CD4-positive, alpha-beta T cell treated with Interleukin-21 for 1 hour (primary cell): ENCODE data around the gene AEBP1.

ENCODE experiments used
- DNase-seq: peaks from one replicate; pipeline ENCODE4 v3.0.0-alpha.2; 2020

Gene AEBP1

GRCh38 chr7:44144968-44145478 is 40.9 kb downstream of the AEBP1 start:
- DNase-seq, result no peak

DNA sequence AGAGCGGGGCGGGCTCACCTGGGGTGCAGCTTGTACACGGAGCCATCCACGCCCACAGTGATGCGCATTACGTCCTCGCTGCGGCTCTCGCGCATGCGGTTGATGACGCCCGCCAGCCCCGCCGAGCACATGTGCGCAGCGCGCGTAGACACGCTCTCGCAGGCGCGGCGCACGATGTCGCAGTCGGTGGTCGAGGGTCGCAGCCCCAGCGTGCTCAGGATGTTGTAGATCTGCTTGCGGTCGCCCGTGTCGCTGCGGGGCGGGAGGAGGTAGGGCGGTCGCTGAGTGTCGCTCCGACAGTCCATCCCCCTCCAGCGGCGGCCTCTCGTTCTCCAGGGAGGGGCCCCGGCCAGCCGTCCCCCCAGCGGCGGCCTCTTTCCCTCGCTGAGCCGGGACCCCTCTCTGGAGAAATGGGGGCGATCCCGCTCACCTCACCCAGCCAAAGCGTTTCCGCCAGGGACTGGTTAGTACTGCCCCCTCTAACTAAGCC is 41.4 kb downstream of the AEBP1 start:
- peak; percentile 68 for DNase-seq

DNA sequence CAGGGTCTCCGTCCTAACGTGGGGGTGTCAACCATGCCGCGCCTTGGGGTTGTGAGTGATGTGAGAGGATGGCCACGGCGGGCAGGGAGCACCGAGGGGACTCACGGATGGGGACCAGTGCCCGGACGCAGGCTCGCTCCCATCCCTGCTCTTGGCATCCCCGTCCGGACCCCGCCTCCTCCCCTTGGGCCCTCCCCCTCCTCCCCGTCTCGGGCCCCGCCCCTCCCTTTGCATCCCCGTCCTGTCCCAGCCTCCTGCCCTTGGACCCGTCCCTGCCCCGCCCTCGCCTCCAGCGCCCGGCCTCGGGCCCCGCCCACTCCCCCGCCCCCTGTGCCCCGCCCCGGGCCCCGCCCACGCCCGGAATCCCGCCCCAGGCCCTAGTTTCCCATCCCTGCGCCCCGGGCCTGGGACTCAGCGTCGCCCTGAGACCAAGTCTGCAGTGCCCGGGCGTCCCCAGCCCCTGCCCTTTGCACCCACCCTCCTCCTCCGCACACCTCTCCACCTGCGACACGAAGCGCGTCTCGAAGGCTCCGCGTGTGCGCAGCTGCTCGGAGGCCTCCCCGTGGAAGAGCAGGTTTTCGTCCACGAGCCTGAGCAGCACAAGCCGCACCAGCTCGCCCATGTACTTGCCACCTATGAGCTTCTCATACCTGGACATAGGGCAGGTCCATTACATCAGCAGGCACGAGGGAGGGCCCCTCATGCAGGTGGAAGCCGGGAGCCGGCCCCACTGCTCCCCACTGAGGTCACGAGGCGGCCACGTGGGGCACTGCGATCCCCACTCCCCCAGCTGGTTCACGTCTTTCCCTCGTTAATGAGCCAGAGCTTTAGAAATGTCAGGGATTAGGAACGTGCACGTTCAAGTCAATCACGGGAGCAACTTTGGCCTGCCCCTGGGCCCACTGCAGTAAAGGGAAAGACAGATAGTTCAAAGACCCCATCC is 42.1 kb downstream of the AEBP1 start:
- DNase-seq, result peak; percentile 78

- DNase-seq, result no peak
Observed at GRCh38 chr7:44147026-44147991, 43.2 kb downstream of the AEBP1 start.

DNA sequence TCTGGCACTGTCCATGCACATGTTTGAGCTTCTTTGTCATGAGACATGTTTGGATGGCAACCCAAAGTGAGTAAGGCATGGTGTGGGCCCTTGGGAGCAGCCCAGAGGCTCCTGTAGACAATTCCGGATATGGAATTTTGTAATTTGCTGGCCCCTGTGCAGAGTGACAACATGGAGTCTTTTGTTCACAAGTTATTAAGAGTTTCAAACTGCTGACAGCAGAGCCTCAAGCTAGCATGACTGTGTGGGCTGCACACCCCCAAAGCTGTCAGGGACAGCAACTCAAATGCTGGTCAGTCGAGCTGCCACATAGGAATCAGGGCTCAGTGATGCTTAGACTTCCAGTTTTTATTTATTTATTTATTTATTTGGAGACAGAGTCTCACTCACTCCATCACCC is 44.0 kb downstream of the AEBP1 start:
- no peak for DNase-seq

DNA sequence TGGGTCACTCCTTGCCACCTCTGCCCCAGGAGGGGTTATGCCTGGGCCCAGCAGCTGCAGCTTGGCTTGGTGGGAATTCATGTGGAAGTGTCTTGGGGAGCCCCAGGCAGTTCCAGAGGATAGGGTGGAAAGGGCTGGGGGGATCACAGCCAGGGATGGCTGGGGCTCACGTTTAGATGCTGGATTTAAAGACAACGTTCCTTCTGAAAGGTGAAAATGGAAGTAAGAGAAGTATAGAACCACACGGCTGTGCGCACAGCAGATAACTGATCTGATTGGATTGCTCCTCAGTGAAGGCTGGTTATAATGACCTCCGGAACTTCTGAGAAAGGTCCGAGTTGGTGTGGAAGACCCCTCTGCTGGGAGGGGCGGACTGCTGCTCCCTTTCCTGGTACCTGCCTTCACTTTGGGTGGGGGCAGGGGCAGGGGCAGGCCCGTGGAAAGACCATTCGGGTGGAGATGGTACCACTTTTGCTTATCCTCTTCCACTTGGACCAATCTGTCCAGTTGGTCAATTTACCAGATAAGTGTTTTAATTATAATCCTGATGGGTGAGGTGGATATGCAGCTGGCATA is 44.9 kb downstream of the AEBP1 start:
- DNase-seq, result no peak

DNA sequence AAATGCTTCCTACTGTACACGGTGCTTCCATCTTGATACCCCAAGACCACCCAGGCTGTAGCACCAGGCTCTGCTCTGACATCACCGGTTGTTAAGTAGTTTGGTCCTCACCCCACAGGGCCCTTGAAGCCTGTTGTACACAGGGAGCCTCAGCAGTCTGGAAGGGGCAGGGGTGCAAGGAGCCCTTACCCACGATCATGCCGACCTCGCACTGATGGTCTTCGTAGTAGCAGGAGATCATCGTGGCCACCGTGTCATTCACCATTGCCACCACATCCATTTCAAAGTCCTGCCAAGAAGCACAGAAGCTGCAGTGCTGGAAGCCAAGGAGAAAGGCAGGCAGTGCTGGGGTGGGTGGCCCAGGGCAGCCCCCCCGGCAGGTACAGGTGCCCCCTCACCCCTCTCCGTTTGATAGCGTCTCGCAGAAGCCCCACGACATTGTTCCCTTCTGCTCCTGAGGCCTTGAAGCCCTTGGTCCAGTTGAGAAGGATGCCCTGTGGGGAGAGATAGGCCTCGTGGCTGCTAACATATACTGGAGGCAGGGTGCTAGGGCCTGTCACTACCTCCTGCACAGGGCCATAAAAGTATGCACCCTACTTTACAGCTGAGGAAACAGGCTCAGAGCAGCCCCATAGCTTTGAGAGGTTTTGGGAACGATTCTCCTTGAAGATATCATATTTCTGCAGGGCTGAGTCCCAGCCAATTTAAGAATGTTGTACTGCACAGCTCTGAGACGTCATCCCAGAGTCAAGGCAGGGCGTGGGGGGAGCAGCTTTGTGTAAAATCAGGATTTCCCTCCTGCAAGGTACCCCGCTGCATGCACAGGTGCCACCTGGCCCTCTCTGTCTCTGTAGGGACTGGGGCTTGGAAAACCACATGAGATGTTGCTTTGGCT is 45.7 kb downstream of the AEBP1 start:
- DNase-seq, result no peak

DNA sequence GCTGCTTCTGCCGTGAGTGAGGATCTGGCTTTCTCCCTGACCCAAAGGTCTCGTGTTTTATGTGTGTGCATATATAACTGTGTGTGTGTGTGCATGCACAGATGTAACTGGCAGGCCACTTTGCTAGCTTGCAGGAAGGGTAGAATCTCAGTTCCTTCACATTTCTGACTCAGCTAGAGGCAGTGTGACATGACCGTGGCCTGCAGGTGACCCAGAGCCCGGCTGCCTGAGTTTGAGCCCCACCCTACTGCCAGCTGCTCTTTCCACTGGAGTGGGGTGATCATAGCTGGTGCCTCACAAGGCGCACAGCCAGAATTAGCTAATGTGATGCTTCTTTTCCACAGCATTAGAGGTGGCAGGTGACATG is 46.3 kb downstream of the AEBP1 start:
- DNase-seq, result no peak

GRCh38 chr7:44150966-44151941 is 47.1 kb downstream of the AEBP1 start:
- DNase-seq, result no peak

DNA sequence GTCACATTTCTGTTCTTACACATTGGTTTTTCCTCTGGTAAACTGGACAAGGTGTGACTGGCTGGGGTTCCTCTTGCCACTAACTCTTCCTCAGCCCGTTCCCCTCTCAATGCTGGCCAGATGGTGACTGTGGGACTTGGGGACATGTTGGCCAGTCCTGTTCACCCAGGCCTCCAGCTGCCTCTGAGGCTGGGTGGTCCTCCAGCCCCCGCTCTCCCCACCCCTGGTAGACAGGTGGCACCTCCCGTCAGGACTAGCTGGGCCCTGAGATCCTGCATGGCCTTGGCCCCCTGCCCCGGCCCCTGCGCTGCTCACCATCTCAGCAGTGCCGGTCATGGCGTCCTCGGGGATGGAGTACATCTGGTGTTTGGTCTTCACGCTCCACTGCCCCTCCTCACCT is 47.8 kb downstream of the AEBP1 start:
- no peak for DNase-seq

- DNase-seq, result no peak
Observed at GRCh38 chr7:44152971-44153947, 49.1 kb downstream of the AEBP1 start.

DNA sequence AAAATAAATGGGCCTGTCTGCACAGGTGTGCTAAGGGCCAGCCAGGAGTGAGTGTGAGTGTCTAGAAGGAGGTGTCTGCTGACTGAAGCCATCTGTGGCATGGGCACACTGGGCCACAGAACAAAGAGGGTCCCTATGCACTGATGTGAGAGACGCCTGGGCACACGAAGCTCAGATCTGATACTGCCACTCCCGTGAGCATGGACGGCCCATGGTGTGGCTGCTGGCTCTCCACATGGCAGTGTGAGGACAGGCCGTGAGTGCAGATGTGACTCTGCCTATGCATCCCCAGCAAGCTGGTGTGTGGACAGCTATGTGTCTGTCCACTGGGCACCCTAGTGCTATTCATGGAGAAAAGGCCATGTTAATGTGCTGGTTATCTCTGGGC is 49.8 kb downstream of the AEBP1 start:
- DNase-seq, result no peak

DNA sequence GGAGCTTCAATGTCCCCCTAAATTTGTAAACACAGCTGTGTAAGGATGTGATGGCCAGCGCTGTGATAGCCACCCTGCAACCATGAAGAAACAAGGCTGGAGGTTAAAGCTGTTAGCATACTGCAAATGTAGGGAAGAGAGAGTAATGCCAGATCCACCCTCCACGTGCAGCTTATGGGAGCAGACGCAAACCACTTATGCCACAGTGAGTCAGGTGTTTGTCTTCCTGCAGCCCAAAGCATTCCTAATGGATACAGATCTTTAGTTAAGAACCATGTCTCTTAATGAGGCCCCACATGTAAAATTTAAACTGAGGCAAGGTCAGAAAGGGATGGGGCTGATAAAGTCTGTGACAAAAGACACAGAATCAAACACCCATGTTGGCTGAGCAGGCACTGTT is 50.6 kb downstream of the AEBP1 start:
- no peak for DNase-seq

DNA sequence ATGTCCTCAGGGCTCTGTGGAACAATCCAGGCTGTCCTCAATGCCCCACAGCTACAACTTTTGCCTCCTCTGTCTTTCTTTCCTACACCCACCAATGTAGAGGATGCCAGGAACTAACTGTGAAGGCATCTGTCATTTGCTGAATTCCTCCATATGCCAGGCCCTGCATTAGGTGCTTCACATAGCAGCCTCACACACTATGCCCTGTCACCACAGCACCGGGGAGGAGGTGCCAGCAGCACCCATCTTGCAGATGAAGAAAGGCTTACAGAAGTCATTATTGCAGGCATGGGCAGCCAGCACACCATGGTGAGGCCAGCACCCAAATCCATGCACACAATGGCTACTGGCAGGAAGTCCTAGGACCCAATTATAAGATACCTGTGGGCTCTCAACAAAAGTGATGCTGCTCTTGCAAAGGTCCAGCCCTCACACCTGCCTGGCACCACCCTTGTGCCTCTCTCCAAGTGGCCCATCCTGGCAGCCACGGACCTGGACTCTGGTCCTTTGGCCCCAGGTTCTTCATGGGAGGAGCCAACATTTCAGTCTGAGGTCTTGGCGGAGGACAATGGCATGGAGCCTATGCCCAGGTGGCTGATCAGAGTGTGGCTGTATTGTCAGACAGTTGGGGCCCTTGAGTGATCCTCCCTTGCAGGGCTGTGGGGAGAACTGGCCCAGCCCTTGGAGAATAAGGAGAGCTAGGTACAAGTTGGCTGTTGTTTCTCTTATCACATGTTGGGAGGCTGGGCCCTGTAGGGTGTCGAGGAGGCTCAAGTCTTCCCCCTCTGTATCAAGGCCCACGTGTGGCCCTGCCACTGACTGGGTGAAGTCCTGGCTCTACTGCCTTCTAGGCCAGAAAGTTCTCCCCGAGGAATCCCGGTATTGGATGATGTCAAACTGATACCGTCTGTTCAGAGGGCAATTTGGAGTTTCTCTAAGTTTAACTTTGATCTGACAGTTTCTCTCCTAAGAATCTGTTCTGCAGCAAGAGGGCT is 51.3 kb downstream of the AEBP1 start:
- DNase-seq, result no peak

GRCh38 chr7:44156453-44157010 is 52.4 kb downstream of the AEBP1 start:
- DNase-seq, result no peak

GRCh38 chr7:44157116-44158080 is 53.3 kb downstream of the AEBP1 start:
- no peak for DNase-seq
